ENCODE results near the gene SIRPA. TPM values are rescaled to one million over a fixed set of nuclear protein-coding genes. Genes with fewer than 3 reads are reported as not detected.

SIRPA gene
- total and polyA plus RNA-seq, 3 donors from 2014 or later = 18.4 to 25.7 (median 21.0) TPM

DNA sequence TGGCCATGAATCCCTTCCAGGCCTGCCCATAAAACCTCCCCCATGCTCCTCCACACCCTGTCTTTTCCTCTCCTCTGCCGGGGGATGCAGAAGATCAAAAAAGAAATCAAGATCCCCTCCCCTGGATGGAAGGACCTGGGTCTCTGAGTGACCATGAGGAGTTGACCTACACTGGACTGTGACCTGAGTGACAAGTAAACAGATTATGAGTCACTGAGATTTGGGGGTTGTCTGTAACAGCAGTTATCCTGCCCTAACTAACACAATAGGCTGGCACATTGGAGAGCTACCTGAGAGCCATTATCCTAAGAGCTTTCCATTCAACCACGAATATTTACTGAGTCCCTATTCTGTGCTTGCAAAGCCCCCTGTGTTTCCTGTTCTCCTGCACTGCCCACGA is 28.4 kb upstream of the SIRPA start:
- WGBS, 2 donors = 35 to 41% methylated on average over 3 of the region's 3 CpGs
- Histone ChIP-seq H3K4me3 (no peak overlapping the region), H3K9me3 (no peaks in the 10 kb centered on the region), H3K4me1 (no peaks in the 10 kb centered on the region), H3K36me3 (ENCODE audit: low read depth, missing control alignments) (no peaks in the 10 kb centered on the region), H3K27me3 (no peaks in the 10 kb centered on the region), H3K27ac (no peak overlapping the region)
- DNase-seq = no peak
- TF ChIP-seq, protein P1, sequence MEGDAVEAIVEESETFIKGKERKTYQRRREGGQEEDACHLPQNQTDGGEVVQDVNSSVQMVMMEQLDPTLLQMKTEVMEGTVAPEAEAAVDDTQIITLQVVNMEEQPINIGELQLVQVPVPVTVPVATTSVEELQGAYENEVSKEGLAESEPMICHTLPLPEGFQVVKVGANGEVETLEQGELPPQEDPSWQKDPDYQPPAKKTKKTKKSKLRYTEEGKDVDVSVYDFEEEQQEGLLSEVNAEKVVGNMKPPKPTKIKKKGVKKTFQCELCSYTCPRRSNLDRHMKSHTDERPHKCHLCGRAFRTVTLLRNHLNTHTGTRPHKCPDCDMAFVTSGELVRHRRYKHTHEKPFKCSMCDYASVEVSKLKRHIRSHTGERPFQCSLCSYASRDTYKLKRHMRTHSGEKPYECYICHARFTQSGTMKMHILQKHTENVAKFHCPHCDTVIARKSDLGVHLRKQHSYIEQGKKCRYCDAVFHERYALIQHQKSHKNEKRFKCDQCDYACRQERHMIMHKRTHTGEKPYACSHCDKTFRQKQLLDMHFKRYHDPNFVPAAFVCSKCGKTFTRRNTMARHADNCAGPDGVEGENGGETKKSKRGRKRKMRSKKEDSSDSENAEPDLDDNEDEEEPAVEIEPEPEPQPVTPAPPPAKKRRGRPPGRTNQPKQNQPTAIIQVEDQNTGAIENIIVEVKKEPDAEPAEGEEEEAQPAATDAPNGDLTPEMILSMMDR (IDR thresholded peaks at IDR 0.05) = no peak
- TF ChIP-seq POLR2A (IDR thresholded peaks at IDR 0.05) = no peak
- intact Hi-C loops (cut with DNase I; ENCODE audit: low total_unique reads) = no loop called here

DNA sequence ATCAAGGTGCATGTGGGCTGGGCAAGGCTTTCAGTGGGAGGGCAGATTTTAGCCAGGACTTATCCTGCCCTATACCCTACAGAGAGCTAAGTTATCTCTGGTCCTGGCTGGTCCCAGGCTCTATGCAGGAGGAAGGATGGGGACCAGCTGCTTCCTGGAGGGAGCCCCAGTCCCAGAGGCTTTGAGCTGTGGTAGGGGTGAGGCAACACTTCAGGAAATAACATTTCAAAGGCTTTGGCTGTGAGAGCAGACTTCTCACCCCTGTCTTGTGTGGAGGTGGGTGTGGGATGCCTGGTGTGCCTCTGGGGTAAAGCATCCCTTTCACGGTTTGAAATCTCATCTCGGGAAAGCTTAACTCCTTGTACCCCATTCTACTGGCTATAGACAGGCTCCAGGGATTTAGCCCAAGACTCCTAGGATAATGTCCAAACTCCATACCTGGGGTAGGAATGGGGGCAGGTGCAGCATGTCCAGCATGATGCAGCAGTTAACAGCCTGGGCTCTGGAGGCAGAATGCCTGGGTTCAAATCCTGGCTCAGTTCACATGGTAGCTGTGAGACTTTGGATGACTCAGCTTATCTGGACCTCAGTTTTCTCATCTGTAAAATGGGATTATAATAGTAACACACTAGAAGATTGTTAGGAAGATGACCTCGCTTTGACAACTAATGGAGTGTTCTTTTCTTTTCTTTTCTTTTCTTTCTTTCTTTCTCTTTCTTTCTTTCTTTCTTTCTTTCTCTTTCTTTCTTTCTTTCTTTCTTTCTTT is 27.5 kb upstream of the SIRPA start:
- Histone ChIP-seq H3K4me1 (no peaks in the 10 kb centered on the region), H3K27ac (no peak overlapping the region), H3K36me3 (ENCODE audit: low read depth, missing control alignments) (no peaks in the 10 kb centered on the region), H3K27me3 (no peaks in the 10 kb centered on the region), H3K9me3 (no peaks in the 10 kb centered on the region), H3K4me3 (no peak overlapping the region)
- intact Hi-C loops (cut with DNase I; ENCODE audit: low total_unique reads) = no loop called here
- TF ChIP-seq, protein P1 (IDR thresholded peaks at IDR 0.05) = no peak
- no peak for TF ChIP-seq POLR2A (IDR thresholded peaks at IDR 0.05)
- DNase-seq = no peak
- WGBS, 2 donors = 33 to 49% methylated on average over 3 of the region's 3 CpGs

DNA sequence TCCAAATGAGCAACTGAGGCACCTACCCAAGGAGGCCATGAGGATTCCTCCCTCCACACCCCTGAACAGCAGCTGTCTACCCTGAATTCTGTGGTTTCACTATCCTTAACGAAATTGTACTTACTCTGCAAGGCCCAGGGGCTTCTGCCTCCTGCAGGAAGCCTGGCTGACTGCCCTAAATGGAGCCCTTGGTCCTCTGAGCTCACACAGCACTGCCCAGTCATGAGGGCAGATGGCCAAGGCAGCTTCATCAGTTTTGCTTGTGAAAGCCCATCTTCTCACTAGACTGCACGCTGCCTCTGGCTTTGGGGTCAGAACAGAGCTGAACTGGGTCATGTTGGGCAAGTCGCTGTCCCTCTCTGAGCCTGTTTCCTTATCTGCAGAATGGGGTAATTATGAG is 26.4 kb upstream of the SIRPA start:
- 77 to 78% methylated on average over 3 of the region's 3 CpGs for WGBS, 2 donors
- intact Hi-C loops (cut with DNase I; ENCODE audit: low total_unique reads) = no loop called here
- H3K4me3 ChIP-seq = no peak overlapping the region
- H3K27me3 ChIP-seq = no peaks in the 10 kb centered on the region
- TF ChIP-seq, protein P1 (IDR thresholded peaks at IDR 0.05) = no peak
- H3K9me3 ChIP-seq = no peaks in the 10 kb centered on the region
- no peaks in the 10 kb centered on the region for H3K36me3 ChIP-seq (ENCODE audit: low read depth, missing control alignments)
- H3K27ac ChIP-seq = no peak overlapping the region
- DNase-seq = no peak
- no peaks in the 10 kb centered on the region for H3K4me1 ChIP-seq

GRCh38 chr20:1870323-1870722 is 24.9 kb upstream of the SIRPA start:
- TF ChIP-seq, protein P1 (IDR thresholded peaks at IDR 0.05) = no peak
- TF ChIP-seq POLR2A (IDR thresholded peaks at IDR 0.05) = no peak
- Histone ChIP-seq H3K4me3 (no peak overlapping the region), H3K36me3 (ENCODE audit: low read depth, missing control alignments) (no peaks in the 10 kb centered on the region), H3K27ac (no peak overlapping the region), H3K27me3 (no peaks in the 10 kb centered on the region), H3K4me1 (no peaks in the 10 kb centered on the region), H3K9me3 (no peaks in the 10 kb centered on the region)
- DNase-seq = no peak
- intact Hi-C loops (cut with DNase I; ENCODE audit: low total_unique reads) = no loop called here
- 87 to 94% methylated on average over 4 of the region's 4 CpGs for WGBS, 2 donors
